ENCODE results near the gene SNX6.
"Not testable (repeated sequence)": the region's sequence is repeated elsewhere in the genome, so short reads cannot be mapped to it uniquely, and the experiment has no call there.

The SNX6 gene

DNA sequence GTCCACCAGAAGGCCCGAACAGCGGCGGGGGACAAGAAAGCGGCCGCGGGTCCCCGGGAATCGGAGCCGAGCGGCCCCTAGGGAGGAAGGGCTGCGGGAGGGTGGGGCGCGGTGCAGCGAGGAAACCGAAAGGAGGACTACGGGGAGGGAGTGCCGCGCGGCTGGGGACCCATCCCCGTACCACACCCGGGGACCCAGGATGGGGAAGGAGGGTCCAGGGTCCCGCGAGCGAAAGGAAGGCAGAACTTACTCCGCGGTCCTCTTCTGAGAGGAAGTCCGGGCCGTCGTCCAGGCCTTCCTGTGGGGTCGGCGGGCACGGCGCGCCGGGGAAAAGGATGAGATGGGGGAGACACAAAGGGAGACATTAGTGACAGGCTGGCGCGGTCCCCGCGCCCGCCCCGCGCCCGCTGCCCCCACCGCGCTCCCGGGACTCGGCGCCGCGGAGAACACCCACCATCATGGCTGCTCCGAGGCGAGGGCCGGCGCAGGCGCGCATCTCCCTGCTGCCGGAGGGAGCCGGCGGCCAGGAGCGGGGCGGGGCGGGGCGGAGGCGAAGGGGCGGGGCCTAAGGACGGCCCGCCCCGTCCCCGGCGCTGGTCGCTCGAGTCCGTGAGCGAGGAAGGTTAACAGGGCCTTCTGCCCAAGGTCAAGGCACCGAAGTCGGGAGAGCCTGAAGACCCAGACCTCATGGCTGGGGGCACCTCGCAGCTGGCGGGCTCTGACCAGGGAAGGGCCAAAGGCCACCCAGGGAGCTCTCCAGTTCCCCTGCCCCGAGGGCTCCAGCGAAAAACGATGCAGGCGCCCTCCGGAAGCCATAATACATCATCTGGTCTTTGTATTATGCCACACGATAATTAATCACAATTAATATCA, at the start of gene SNX6:
SNX6 (minus strand) TSS at position 492 of the 873 bp plus-strand sequence; CDS start at position 460, 32 bp downstream.
- peak; percentile 89 for DNase-seq

DNA sequence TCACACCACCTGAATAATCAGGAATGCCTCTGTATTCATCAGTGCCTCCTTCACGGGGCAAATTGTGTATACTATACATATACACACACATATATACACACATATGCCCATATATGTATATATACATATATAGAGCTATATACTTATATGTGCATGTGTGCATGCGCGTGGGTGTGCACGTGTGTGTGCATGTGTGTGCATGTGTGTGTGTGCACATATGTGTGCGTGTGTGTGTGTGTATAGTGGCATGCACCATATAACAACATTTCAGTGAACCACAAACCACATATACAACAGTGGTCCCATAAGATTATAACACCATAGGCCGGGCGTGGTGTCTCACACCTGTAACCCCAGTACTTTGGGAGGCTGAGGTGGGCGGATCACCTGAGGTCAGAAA, 48.8 kb upstream of the SNX6 start:
- DNase-seq, result no peak

DNA sequence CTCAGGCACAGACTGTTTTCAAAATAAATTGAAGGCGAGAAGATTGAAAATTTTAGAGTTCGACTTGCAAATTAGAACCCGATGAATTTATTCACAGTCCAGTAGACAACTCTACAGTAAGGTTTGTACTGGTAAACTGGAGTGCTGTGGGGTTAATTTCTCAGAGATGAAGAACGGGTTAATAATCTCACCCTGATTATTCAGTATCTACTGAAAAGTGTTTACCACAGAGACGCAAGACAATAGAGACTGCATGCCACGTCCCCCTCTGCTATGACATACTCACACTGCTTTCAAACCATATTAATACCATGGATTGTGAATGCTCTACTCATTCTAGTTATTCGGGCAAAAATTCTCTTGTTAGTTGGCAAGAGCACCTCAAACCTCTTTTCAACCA, 48.4 kb upstream of the SNX6 start:
- no peak for DNase-seq

DNA sequence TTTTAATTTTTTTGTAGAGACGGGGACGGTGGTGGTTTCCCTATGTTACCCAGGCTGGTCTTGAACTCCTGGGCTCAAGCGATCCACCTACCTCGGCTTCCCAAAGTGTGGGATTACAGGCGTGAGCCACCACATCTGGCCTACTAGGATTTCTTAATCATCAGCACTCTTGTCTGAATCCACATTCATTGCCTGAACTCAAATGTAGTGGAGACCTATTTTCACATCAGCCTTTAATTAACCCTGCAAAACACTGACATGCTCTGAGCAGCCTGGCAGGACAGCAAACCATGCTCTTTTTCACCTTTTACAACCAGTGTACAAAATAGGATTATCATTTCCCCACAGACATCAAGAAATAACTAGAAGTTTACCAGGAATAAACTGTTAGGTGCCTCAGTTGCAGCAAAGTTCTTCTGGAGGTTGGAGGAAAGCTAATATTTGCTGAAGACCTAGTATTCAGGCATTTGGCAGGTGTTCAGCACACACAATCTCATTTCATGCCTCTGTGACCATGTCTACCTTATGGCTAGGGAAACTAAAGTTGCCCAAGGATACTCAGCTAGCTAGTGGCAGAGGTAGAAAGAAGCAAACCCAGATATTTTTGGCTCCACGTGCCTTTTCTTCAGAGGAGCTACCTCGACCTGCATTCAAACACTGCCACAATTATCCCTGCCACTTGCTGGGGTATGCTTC, 46.7 kb upstream of the SNX6 start:
- no peak for DNase-seq

DNA sequence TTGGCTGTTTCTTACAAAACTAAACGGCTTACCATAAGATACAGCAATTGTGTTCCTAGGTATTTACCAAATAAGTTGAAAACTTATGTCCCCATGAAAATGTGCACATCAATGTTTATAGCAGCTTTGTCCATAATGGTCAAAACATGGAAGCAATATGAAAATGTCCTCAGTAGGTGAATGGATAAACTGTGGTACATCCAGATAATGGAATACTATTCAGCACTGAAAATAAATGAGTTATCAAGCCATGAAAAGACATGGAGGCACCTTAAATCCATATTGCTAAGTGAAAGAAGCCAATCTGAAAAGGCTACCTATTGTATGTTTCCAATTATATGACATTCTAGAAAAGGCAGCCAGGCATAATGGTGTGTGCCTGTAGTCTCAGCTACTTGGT, 43.8 kb upstream of the SNX6 start:
- DNase-seq, result no peak

DNA sequence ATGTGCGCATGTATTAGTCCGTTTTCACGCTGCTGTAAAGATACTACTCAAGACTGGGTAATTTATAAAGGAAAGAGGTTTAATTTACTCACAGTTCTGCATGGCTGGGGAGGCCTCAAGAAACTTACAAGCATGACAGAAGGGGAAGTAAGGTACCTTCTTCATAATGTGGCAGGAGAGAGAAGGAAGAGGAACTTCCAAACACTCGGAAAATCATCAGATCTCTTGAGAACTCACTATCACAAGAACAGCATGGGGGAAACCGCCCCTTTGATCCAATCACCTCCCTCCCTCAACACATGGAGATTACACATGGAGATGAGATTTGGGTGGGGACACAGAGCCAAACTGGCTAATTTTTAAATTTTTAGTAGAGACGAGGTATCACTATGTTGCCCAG, 41.8 kb upstream of the SNX6 start:
- no peak for DNase-seq

DNA sequence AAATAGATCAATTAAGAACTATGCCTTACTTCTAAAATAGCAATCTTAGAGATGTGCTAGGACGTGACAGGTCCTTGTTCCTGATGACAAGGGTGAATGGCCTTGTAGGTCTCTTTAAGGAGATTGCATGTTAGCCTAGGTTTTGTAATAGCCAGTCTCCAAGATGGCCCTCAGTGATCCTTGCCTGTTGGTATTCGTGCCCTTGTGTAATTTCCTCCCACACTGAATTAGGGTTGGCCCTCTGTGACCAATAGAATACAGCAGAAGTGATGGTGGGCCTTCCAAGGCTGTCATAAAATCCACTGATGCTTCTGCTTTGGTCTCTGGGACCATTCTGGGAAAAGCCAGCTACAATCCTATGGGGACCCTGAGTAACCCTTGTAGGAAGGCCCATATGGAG, 38.2 kb upstream of the SNX6 start:
- no peak for DNase-seq

DNA sequence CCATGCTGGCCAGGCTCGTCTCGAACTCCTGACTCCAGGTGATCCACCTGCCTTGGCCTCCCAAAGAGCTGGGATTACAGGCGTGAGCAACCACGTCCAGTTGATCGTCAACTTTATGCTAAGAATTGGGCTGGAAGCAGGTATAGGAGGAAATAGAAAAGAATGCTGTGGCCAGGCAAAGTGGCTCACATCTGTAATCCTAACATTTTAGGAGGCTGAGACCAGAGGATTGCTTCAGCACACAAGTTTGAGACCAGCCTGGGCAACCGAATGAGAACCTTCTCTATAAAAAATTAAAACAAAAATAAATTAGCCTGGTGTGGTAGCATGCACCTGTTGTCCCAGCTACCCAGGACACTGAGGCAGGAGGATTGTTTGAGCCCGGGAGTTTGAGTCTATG, 37.1 kb upstream of the SNX6 start:
- no peak for DNase-seq

DNA sequence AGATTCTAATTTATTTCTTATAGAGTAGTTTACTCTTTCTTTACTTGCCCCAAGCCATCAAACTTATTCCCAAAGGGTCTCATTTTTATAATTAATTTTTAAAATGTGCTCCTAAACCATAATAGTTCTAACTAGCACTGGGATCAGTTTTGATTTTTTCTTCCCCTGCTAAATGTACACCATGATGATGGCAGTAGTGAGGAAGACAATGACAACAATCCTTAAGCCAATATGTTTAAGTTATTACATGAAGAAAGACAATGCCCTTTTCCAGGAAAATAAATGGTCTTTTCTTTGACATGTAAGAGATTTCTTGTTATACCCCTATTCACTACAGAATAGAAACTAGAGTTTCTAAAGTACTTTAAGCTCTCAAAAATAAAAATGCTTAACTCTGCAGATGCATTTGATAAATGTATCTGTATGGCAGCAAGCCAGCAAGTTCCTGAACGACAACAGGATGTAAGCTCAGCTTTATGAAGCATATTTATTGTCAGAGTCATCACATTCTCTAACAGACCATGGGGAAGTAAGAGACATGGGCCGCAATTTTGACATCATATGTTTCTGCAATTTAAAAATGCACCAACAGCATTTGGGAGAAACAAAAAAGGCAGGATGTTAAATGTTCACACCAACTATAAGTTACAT, 36.0 kb upstream of the SNX6 start:
- DNase-seq, result no peak

DNA sequence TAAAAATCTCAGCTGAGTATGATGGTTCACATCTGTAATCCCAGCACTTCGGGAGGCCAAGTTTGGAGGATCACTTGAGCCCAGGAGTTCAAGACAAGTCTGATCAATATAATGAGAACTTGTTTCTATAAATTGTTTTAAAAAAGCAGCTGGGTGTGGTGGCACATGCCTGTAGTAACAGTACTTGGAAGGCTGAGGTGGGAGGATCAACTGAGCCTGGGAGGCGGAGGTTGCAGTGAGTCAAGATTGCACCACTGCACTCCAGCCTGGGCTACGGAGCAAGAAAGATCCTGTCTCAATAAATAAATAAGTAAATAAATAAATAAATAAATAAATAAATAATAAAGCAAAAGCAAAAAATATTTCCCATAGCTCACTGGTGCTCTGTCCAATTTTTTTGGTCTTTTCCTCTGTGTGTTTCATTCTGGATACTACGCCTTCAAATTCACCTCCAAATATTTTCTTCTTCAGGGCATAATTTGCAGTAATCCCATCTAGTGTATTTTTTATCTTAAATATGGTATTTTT, 32.7 kb upstream of the SNX6 start:
- DNase-seq, result no peak

DNA sequence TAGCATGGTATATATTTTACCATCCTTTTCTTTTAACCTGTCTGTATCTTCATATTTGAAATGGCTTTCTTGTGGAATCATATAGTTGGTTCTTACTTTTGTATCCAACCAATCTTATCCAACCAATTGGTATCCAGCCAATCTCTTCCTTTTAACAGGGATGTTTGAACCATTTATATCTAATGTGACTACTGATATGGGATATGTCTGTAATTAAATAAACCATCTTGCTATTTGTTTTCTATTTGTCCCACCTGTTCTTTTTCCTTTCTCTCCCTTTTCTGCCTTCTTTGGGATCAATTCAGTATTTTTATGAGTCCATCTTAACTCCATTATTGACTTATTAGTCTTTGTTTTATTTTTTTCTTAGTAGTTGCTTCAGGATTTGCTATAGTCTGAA, 30.8 kb upstream of the SNX6 start:
- no peak for DNase-seq

DNA sequence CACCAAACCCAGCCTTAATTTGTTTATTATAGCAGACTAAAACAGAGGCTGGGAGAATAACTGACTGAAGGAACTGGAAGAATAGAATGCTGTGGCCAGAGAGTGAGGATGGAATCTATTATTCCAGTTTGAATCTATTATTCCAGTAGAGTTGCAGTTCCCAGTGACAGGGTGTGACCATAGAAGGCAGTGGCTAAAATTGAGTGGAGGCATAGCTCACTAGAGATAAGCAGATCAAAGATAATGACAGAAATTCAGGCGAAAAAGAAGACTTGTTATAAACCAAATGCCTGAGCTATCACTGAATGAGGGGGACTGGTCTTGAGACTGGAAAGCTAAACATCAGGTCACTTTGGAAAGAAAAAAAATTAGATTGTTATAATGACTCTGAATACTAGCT, 26.0 kb upstream of the SNX6 start:
- DNase-seq, result no peak

DNA sequence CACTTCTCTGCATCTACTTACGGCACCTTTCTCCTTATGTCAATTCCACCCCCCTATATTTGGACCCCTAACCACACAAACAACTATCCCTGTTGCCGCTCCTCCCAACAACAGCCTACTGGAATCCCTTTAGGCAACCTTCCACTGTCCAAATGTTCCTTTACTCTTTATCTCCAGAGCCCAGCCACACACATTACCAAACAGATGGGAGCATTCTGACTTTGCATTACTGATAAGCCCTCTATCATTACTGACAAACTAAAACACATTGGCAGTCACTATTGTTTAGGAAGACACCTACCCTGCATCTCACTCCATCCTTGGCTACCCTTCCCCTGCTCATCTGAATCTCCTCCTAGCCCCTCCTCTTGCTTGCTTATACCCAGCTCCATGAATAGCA, 23.1 kb upstream of the SNX6 start:
- not testable (repeated sequence) for DNase-seq

DNA sequence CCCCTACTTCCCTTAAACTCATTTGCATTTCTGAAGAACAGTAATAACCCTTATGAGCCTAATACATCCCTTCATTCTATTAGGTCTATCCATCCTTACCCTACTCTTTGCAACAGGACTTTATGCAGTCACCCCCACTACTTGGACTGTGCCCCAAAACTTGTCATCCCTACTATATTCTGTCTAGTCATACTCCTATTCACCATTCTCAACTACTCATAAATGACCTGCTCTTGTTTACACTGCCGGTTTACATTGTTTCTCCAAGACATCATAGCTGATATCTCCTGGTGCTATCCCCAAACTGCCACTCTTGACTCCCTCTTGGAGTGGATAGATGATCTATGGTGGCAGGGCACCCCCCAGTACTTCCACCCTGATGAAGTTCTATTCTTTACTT, 22.4 kb upstream of the SNX6 start:
- not testable (repeated sequence) for DNase-seq

DNA sequence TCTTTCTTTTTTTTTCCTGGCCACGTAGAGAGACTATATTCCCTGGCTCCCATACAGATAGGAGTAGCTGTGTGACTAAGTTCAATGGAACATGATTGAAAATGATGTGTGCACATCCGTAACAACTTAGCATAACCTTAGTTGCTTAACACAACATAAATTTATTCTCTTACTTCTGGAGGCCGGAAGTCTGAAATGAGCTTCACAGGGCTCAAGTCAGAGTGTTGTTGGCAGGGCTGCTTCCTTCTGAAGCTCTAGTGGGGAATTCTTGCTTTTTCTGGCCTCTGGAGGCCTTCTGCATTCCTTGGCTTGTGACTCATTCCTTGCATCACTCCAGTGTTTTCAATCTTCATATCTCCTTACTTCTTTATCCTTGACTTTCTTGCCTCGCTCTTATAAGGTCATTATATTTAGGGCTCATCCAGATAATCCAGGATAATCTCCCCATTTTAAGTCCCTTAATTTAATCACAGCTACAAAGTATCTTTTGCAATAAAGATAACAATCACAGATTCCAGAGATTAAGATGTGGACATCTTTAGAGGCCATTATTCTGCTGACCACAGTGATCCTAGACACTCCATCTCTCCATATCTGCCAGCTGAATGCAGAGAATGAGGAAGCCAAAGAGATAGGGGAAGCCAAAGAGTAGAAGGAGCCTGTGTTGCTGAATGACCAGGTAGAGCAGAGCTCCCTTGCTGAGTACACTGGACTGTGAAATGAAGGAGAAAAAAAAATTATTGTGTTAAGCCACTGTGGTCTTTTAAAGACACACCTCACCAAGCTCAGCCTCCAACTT, 21.0 kb upstream of the SNX6 start:
- no peak for DNase-seq

DNA sequence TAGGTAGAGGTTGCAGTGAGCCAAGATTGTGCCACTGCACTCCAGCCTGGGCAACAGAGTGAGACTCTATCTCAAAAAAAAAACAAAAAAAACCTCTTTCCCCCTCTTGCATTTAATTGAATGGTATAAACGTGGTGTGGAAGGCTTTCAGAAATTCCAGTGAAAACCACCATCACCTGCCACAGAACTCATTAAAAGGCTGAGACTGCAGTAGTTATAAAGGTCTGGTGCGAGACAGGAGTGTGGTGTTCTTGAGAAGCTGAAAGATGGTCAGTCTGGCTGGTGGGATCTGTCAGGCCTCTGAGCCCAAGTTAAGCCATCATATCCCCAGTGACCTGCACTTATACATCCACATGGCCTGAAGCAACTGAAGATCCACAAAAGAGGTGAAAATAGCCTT, 20.1 kb upstream of the SNX6 start:
- DNase-seq, result not testable (repeated sequence)

DNA sequence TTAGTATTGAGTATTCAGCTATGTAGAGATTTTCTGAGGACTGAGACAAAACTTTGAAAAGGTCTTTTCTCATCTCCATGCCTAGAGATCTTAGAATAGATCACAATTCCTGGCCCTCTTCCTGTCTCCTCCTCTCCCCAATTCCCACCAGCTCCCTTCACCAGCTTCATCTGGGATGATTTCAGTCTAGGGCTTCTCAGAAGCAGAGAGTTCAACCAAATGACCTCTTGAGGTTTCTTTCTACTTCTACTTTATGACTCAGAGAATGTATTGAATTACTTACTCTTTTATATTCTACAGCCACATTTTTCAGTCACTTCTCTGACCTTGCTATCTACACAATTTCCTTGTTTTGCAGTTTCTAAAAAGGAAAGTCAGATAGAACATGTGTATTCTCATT, 19.4 kb upstream of the SNX6 start:
- no peak for DNase-seq

DNA sequence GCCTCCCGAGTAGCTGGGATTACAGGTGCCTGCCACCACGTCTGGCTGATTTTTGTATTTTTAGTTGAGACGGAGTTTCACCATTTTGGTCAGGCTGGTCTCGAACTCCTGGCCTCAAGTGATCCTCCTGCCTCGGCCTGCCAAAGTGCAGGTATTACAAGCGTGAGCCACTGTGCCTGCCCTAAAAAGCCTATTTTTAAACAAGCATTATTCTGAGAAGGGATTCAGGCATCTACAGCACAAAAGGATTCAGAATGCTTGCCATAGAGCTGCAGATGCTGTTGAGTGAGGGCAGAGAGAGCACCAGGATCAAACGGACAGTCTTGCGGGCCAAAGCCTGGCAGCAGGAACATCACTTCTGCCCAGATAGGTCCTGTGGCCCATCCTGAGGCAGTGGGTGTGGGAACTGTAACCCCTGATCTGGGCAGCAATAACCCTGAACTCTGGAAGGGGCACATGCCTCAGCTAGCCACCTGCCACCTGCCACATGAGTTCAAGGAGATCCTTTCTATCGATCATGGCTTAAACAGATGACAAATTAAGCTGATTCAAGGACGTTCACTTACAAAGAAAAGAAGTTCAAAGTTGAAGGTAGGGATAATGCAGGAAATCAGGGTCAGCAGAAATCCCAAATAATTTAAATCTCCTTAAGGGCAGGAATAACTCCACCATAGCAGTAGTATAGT, 16.8 kb upstream of the SNX6 start:
- no peak for DNase-seq

DNA sequence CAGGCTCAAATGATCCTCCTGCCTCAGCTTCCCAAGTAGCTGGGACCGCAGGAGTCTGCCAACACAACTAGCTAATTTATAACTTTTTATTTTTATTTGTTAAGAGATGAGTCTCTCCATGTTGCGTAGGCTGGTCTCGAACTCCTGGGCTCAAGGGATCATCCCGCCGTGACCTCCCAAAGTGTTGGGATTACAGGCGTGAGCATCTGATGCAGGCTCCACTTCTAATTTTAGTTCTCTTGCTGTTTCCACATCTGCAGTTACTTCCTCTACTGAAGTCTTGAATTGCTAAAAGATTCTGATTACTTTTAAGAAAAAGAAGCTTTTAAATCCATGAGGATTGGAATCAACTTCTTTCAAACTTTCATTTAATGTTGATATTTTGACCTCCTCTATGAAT, 13.4 kb upstream of the SNX6 start:
- no peak for DNase-seq

DNA sequence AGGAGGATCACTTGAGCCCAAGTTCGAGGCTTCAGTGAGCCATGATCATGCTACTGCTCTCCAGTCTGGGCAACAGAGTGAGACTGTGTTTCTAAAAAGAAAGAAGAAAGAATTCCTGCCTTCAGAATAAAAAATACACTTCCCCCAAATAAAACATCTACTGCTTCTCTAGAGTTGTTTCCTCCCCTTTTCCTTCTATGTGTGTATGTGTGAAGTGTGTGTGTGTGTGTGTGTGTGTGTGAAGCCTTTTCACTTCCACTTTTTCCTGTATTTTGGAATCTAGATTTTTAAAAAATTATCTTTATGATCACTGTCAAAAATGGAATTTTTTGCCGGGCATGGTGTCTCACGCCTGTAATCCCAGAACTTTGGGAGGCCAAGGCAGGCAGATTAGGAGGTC, 12.6 kb upstream of the SNX6 start:
- no peak for DNase-seq

DNA sequence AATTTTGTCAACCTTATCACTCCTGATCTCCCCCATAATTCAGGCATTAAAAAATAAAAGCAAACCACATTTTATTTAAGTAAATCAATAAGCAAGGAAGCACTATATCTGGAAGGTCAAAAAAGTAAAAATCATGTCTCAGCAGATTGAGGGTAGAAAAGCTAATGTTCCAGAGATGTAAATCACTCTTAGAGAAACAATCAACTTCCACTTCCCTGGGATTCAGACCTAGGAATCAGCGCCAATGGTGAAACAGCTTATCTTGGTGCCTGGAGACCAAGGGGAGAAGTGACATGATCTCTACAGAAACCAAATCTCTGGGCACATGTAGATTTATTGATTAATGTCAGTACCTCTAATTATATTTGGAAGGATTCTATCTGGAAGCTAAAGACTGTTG, 10.9 kb upstream of the SNX6 start:
- no peak for DNase-seq

DNA sequence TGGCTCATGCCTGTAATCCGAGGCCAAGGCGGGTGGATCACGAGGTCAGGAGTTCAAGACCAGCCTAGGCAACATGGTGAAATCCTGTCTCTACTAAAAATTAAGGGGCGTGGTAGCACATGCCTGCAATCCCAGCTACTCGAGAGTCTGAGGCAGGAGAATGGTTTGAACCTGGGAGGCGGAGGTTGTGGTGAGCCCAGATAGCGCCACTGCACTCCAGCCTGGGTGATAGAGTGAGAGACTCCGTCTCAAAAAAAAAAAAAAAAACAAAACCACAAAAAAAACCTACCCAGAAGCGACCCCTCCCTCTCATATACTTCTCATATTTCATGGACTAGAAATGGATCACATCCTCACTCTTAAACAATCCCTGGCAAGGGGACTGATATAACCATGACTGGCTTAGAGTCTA, 4.4 kb upstream of the SNX6 start:
- not testable (repeated sequence) for DNase-seq

All from right forelimb (tissue), 1 donor.